GM12878 (cell line): ENCODE data around the gene TUBA3C. TPM values are rescaled to one million over a fixed set of nuclear protein-coding genes. Genes with fewer than 3 reads are reported as not detected.

Experiments
- ATAC-seq: fragments of 200-7000 bp; cut with Tn5 transposase; 3 replicates; pipeline ENCODE4 v1.9.1; 2020; ENCODE audit warnings: mild to moderate bottlenecking, moderate library complexity
- BruUV-seq: library from RNA; stranded (reverse); fragments of 400-500 nt; replicated peaks from 2 replicates; lab custom pipeline; 2021; lab: Mats Ljungman, UMichigan
- CTCF ChIA-PET: fragments of 300-600 bp; sonication (Branson Sonifier 250); formaldehyde crosslinking; extraction: SDS; loops from one replicate; lab custom pipeline; 2021; ENCODE audit warnings: inconsistent platforms; lab: Yijun Ruan, JAX
- POLR2A ChIA-PET: fragments of 350-600 bp; formaldehyde crosslinking; extraction: SDS; loops from one replicate; lab custom pipeline; 2021; ENCODE audit warnings: inconsistent platforms; lab: Charles Lee
- RAD21 ChIA-PET: fragments of 300-600 bp; sonication (Branson Sonifier 250); formaldehyde crosslinking; loops from one replicate; lab custom pipeline; 2023; ENCODE audit warnings: antibody characterized with exemption; ENCODE audit not compliant: unreplicated experiment; lab: Charles Lee
- SMC1A ChIA-PET: fragments of 300-600 bp; sonication (Branson Sonifier 250); formaldehyde crosslinking; loops from one replicate; lab custom pipeline; 2023; ENCODE audit not compliant: unreplicated experiment, uncharacterized antibody; lab: Charles Lee
- DNase-seq: peaks from one replicate; pipeline ENCODE4 v3.0.0-alpha.2; 2011; ENCODE audit warnings: low read depth, low spot score
- FAIRE-seq: peaks from 3 replicates; lab custom pipeline; 2011; peaks lifted over from hg19 to GRCh38; lab: Jason Lieb, UNC
- H2AFZ ChIP-seq: 2 replicates; pipeline ENCODE4 v1.6.0; 2011; ENCODE audit warnings: low read depth, low read length, control low read depth; ENCODE audit not compliant: control insufficient read depth
- H3K27ac ChIP-seq: 2 replicates; pipeline ENCODE4 v1.5.1; 2011; ENCODE audit warnings: control low read depth; ENCODE audit not compliant: control insufficient read depth, insufficient read depth
- H3K27me3 ChIP-seq, 2 experiments: replicated peaks in 1 of 2; 2 replicates each; pipeline versions ENCODE4 v1.6.0 to v1.6.1; 2011; ENCODE audit warnings: low read length in 1 of 2; ENCODE audit not compliant: control insufficient read depth in 2 of 2, insufficient read depth in 2 of 2
- H3K36me3 ChIP-seq, 2 experiments: 2 replicates each; pipeline ENCODE4 v1.5.1; 2011; ENCODE audit warnings: low read length in 1 of 2; ENCODE audit not compliant: control insufficient read depth in 2 of 2, insufficient read depth in 2 of 2
- H3K4me1 ChIP-seq: 2 replicates; pipeline ENCODE4 v1.6.1; 2011; ENCODE audit warnings: mild to moderate bottlenecking, low read length, moderate library complexity, mixed read lengths; ENCODE audit not compliant: control insufficient read depth, insufficient read depth
- H3K4me2 ChIP-seq: 2 replicates; pipeline ENCODE4 v1.6.0; 2011; ENCODE audit warnings: control low read depth; ENCODE audit not compliant: control insufficient read depth, insufficient read depth
- H3K4me3 ChIP-seq: fragments of 200-600 bp; sonication (generic); 2 replicates; pipeline ENCODE4 v1.5.1; 2016
- H3K79me2 ChIP-seq: 2 replicates; pipeline ENCODE4 v1.6.0; 2011; ENCODE audit warnings: low read length; ENCODE audit not compliant: control insufficient read depth, insufficient read depth
- H3K9ac ChIP-seq: 2 replicates; pipeline ENCODE4 v1.8.0; 2011; ENCODE audit warnings: low read length, control low read depth, mixed read lengths; ENCODE audit not compliant: control insufficient read depth, insufficient read depth
- H3K9me3 ChIP-seq: replicated peaks from 3 replicates; pipeline ENCODE4 v1.5.1; 2011; ENCODE audit warnings: mild to moderate bottlenecking, low read length; ENCODE audit not compliant: control insufficient read depth, insufficient read depth
- H4K20me1 ChIP-seq: 2 replicates; pipeline ENCODE4 v1.6.0; 2011; ENCODE audit not compliant: control insufficient read depth, insufficient read depth
- JUNB ChIP-seq: IDR thresholded peaks from 2 replicates; pipeline ENCODE4 v1.6.1; 2016; ENCODE audit warnings: antibody characterized with exemption, mild to moderate bottlenecking
- MTA2 ChIP-seq: fragments of 450-650 bp; IDR thresholded peaks from 2 replicates; pipeline ENCODE4 v1.6.1; 2016; ENCODE audit warnings: low read depth, mild to moderate bottlenecking, moderate library complexity
- NR2F1 ChIP-seq: fragments of 450-650 bp; conservative IDR thresholded peaks from 2 replicates; pipeline ENCODE4 v1.6.1; 2017; ENCODE audit warnings: mild to moderate bottlenecking
- PRDM15 ChIP-seq: fragments of 450-650 bp; formaldehyde crosslinking; IDR thresholded peaks from 2 replicates; pipeline ENCODE4 v1.4.0; 2020; ENCODE audit warnings: mild to moderate bottlenecking, moderate library complexity
- RUNX3 ChIP-seq: IDR thresholded peaks from 2 replicates; pipeline ENCODE4 v1.6.1; 2012; ENCODE audit warnings: low read length, inconsistent platforms
- SMAD1 ChIP-seq: fragments of 450-650 bp; IDR thresholded peaks from 2 replicates; pipeline ENCODE4 v1.6.1; 2018; ENCODE audit warnings: mild to moderate bottlenecking, low read depth; ENCODE audit not compliant: partially characterized antibody
- SP1 ChIP-seq: IDR thresholded peaks from one replicate; pipeline ENCODE4 v1.6.1; 2011; ENCODE audit warnings: low read depth, low read length
- YBX1 ChIP-seq: fragments of 450-650 bp; IDR thresholded peaks from 2 replicates; pipeline ENCODE4 v1.6.1; 2016; ENCODE audit warnings: antibody characterized with exemption
- WGBS: methylation state at CpG from one replicate; pipeline ENCODE4 v1.1.6; 2016; ENCODE audit warnings: low lambda C conversion rate; ENCODE audit not compliant: insufficient replicate concordance, insufficient coverage; ENCODE audit errors: missing lambda C conversion rate; 5-methylcytosine and 5-hydroxymethylcytosine counted together
- in situ Hi-C: fragments of 300-500 bp; cut with MboI; formaldehyde crosslinking; loops from 9 replicates; pipeline ENCODE4 v1.14.3; 2018; ENCODE audit warnings: mixed read lengths
- intact Hi-C: fragments of 100-400 bp; cut with micrococcal nuclease; formaldehyde crosslinking; loops from one replicate; pipeline ENCODE4 v1.14.2; 2022; ENCODE audit not compliant: unreplicated experiment
- polyA plus RNA-seq, 11 experiments: library from polyadenylated mRNA; depleted of rRNA in 4 of 11; unstranded in 6 of 11; stranded (reverse) in 5 of 11; fragments of >200 nt; fragmentation: Nextera tagmentation in 4 of 11; fragmentation: Illumina TruSeq in 1 of 11; extraction: Ambion mirVana in 4 of 11; extraction: Trizol in 1 of 11; gene quantifications; 1 replicate in 1 of 11; 2 replicates in 10 of 11; pipeline versions ENCODE4 v1.2.1 to v1.2.3, GENCODE V29; 2011 to 2016; ENCODE audit warnings: inconsistent platforms in 2 of 11, missing spikeins in 2 of 11, low read depth in 1 of 11
- total RNA-seq, 4 experiments: library from RNA; depleted of rRNA in 3 of 4; stranded (reverse); fragments of >200 nt in 3 of 4; fragmentation: Illumina TruSeq in 1 of 4; extraction: Trizol in 1 of 4; gene quantifications; 2 replicates each; pipeline versions ENCODE4 v1.2.1 to v1.2.3, GENCODE V29; 2013 to 2021

The TUBA3C gene
- total and polyA plus RNA-seq, 10 of the 15 experiments (the other 5 are each of a cell fraction or from before 2014, with no cell fraction given): 0.04 to 4.5 (median 0.31) TPM; not detected in 5

- FAIRE-seq (no peak), ATAC-seq (no peak; the same call in 1 of the 3 replicates), DNase-seq (no peak)
- ChIA-PET RAD21 (interaction anchor here (1.3 kb wide), 1 partner anchor 32 kb away, joined by 3 read pairs; no protein-coding TSS in a partner anchor), CTCF (no interaction called here), SMC1A (no interaction called here), POLR2A (no interaction called here)
- H3K4me1 ChIP-seq: no peaks in the 10 kb centered on the region
- H3K9me3 ChIP-seq: no peaks in the 10 kb centered on the region; the same call in 2 of the 3 replicates
- intact Hi-C loops (no loop called here), in situ Hi-C loops (no loop called here)
- H3K36me3 ChIP-seq: no peaks in the 10 kb centered on the region
- H3K4me2 ChIP-seq: no peak overlapping the region
- H3K9ac ChIP-seq: no peak overlapping the region
- no peak overlapping the region for H3K4me3 ChIP-seq
- peak; percentile 64 for TF ChIP-seq RUNX3
- no peak for TF ChIP-seq SMAD1
- TF ChIP-seq NR2F1: 0 out of 2 replicates have a peak, but pooled peaks have one; percentile 26
- peak; percentile 18; the same call in 1 of the 2 replicates for TF ChIP-seq MTA2
- no peak for TF ChIP-seq PRDM15 (CRISPR knock-in tag)
- TF ChIP-seq YBX1: no peak
- no peak for TF ChIP-seq SP1
- peak; percentile 56; the same call in 1 of the 2 replicates for TF ChIP-seq JUNB
- H3K27me3 ChIP-seq: no peaks in the 10 kb centered on the region
- no peaks in the 10 kb centered on the region for H3K79me2 ChIP-seq
- H4K20me1 ChIP-seq: no peaks in the 10 kb centered on the region
- no TSS peak for BruUV-seq
- no peak overlapping the region for H3K27ac ChIP-seq
- WGBS: 27% methylated on average over 5 of the region's 5 CpGs
- H2AFZ ChIP-seq: no peak overlapping the region
These were observed 4.4 kb upstream of the TUBA3C start for GRCh38 chr13:19185865-19186645.
